Measurements from ENCODE around the gene LIN7C. TPM values are rescaled to one million over a fixed set of nuclear protein-coding genes. Genes with fewer than 3 reads are reported as not detected.

Gene LIN7C
- total and polyA plus RNA-seq, 9 of the 15 experiments (the other 6 are each of a cell fraction or from before 2014, with no cell fraction given), result 10.8 to 52.7 (median 21.5) TPM

DNA sequence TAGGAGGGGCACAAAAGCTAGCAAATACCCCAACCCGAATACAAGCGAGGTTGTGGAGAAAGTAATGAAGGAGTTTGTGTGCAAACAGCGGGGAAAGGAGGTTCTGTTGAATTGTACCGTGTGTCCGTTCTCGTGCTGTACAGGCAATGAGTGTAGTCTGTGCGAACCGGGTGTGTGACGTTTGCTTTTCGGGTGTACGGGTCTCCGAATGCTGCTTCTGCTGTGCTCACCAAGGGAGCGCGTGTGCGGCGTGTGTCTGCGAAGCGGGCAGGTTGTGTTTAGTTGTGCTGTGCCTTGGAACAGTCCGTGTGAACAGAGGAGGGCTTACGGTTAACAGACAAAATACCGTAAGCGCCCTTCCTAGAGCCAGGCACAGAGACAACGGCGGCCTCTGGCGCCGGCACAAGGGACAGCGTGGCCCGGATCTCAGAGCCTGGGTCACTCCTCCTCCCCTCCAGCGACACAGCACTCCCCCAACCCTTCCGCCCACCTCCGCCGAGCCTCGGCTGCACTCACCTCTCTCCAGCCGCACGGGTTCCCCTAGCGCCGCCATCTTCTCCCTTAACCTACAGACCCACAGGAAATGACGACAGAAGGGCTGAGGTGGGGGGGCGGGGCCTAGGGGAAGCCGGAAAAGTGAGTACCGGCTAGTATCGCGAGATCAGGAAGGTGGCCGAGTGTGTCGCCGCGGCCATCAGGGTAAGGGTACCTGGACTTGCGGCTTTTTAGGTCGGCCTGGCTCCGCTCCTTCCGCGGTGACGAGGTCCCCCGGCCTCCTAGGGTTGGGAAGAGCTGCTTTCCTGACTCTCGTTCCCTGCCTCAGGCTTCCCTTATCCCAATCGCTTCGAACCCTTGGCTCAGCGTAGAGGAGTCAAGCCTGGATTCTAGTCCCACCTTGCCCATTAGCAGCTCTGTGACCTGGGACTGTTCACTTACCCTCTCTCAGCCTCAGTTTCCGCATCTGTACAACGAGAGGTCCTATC, at the start of gene LIN7C (continued):
- TF ChIP-seq, protein P1, sequence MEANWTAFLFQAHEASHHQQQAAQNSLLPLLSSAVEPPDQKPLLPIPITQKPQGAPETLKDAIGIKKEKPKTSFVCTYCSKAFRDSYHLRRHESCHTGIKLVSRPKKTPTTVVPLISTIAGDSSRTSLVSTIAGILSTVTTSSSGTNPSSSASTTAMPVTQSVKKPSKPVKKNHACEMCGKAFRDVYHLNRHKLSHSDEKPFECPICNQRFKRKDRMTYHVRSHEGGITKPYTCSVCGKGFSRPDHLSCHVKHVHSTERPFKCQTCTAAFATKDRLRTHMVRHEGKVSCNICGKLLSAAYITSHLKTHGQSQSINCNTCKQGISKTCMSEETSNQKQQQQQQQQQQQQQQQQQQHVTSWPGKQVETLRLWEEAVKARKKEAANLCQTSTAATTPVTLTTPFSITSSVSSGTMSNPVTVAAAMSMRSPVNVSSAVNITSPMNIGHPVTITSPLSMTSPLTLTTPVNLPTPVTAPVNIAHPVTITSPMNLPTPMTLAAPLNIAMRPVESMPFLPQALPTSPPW (CRISPR knock-in tag; IDR thresholded peaks at IDR 0.05), result peak; percentile 81
- TF ChIP-seq ETV5 (CRISPR knock-in tag; IDR thresholded peaks at IDR 0.05; ENCODE audit: low read depth), result peak; percentile 34; the same call in 1 of the 2 replicates
- peak; percentile 27; the same call in 1 of the 2 replicates for TF ChIP-seq ZNF24 (IDR thresholded peaks at IDR 0.05)
- peak; percentile 52; the same call in 1 of the 2 replicates for TF ChIP-seq ELF2 (CRISPR knock-in tag; IDR thresholded peaks at IDR 0.05)
- TF ChIP-seq, protein P2, sequence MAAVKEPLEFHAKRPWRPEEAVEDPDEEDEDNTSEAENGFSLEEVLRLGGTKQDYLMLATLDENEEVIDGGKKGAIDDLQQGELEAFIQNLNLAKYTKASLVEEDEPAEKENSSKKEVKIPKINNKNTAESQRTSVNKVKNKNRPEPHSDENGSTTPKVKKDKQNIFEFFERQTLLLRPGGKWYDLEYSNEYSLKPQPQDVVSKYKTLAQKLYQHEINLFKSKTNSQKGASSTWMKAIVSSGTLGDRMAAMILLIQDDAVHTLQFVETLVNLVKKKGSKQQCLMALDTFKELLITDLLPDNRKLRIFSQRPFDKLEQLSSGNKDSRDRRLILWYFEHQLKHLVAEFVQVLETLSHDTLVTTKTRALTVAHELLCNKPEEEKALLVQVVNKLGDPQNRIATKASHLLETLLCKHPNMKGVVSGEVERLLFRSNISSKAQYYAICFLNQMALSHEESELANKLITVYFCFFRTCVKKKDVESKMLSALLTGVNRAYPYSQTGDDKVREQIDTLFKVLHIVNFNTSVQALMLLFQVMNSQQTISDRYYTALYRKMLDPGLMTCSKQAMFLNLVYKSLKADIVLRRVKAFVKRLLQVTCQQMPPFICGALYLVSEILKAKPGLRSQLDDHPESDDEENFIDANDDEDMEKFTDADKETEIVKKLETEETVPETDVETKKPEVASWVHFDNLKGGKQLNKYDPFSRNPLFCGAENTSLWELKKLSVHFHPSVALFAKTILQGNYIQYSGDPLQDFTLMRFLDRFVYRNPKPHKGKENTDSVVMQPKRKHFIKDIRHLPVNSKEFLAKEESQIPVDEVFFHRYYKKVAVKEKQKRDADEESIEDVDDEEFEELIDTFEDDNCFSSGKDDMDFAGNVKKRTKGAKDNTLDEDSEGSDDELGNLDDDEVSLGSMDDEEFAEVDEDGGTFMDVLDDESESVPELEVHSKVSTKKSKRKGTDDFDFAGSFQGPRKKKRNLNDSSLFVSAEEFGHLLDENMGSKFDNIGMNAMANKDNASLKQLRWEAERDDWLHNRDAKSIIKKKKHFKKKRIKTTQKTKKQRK (IDR thresholded peaks at IDR 0.05; ENCODE audit: borderline replicate concordance, low read depth, low read length), result no peak
- no peak for TF ChIP-seq RFX1 (IDR thresholded peaks at IDR 0.05)
- TF ChIP-seq, protein P3, sequence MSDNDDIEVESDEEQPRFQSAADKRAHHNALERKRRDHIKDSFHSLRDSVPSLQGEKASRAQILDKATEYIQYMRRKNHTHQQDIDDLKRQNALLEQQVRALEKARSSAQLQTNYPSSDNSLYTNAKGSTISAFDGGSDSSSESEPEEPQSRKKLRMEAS (CRISPR knock-in tag; IDR thresholded peaks at IDR 0.05), result 0 out of 2 replicates have a peak, but pooled peaks have one; percentile 11
- TF ChIP-seq CTBP1 (IDR thresholded peaks at IDR 0.05; ENCODE audit: borderline replicate concordance), result 0 out of 2 replicates have a peak, but pooled peaks have one; percentile 45
- no peak for TF ChIP-seq HNRNPL (IDR thresholded peaks at IDR 0.05; ENCODE audit: low read depth, low read length)
- TF ChIP-seq ZNF165 (CRISPR knock-in tag; IDR thresholded peaks at IDR 0.05; ENCODE audit: borderline replicate concordance), result 0 out of 2 replicates have a peak, but pooled peaks have one; percentile 50
- TF ChIP-seq NFRKB (IDR thresholded peaks at IDR 0.05; ENCODE audit: low read depth), result peak; percentile 88
- TF ChIP-seq, protein P4, sequence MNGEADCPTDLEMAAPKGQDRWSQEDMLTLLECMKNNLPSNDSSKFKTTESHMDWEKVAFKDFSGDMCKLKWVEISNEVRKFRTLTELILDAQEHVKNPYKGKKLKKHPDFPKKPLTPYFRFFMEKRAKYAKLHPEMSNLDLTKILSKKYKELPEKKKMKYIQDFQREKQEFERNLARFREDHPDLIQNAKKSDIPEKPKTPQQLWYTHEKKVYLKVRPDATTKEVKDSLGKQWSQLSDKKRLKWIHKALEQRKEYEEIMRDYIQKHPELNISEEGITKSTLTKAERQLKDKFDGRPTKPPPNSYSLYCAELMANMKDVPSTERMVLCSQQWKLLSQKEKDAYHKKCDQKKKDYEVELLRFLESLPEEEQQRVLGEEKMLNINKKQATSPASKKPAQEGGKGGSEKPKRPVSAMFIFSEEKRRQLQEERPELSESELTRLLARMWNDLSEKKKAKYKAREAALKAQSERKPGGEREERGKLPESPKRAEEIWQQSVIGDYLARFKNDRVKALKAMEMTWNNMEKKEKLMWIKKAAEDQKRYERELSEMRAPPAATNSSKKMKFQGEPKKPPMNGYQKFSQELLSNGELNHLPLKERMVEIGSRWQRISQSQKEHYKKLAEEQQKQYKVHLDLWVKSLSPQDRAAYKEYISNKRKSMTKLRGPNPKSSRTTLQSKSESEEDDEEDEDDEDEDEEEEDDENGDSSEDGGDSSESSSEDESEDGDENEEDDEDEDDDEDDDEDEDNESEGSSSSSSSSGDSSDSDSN (IDR thresholded peaks at IDR 0.05; ENCODE audit: borderline replicate concordance in 1 of 2, low read depth in 2 of 2, low read length in 2 of 2), result peak in 1 of 2 experiments; percentile 42; a peak in 1 of 4 replicates
- TF ChIP-seq SMARCC2 (IDR thresholded peaks at IDR 0.05; ENCODE audit: low read depth), result no peak
- TF ChIP-seq, protein P5, sequence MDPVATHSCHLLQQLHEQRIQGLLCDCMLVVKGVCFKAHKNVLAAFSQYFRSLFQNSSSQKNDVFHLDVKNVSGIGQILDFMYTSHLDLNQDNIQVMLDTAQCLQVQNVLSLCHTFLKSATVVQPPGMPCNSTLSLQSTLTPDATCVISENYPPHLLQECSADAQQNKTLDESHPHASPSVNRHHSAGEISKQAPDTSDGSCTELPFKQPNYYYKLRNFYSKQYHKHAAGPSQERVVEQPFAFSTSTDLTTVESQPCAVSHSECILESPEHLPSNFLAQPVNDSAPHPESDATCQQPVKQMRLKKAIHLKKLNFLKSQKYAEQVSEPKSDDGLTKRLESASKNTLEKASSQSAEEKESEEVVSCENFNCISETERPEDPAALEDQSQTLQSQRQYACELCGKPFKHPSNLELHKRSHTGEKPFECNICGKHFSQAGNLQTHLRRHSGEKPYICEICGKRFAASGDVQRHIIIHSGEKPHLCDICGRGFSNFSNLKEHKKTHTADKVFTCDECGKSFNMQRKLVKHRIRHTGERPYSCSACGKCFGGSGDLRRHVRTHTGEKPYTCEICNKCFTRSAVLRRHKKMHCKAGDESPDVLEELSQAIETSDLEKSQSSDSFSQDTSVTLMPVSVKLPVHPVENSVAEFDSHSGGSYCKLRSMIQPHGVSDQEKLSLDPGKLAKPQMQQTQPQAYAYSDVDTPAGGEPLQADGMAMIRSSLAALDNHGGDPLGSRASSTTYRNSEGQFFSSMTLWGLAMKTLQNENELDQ (CRISPR knock-in tag; IDR thresholded peaks at IDR 0.05; ENCODE audit: borderline replicate concordance), result no peak
- peak; percentile 87 for TF ChIP-seq CREB1 (IDR thresholded peaks at IDR 0.05)
- peak; percentile 84 for TF ChIP-seq CREB1 (CRISPR knock-in tag; IDR thresholded peaks at IDR 0.05)
